ENCODE measurements around the gene ARHGAP44.
A peak's percentile ranks its signal among the peaks of the same experiment; 100 is the strongest.
"Not testable (repeated sequence)": the region's sequence is repeated elsewhere in the genome, so short reads cannot be mapped to it uniquely, and the experiment has no call there.

Gene ARHGAP44

GRCh38 chr17:12865769-12866168, 76.5 kb downstream of the ARHGAP44 start:
- FAIRE-seq (peak; percentile 82), DNase-seq (ENCODE audit: insufficient read length) (no peak)
- TF ChIP-seq POLR2A (IDR thresholded peaks at IDR 0.05; ENCODE audit: low read depth, low read length) (no peak), TAF1 (IDR thresholded peaks at IDR 0.05; ENCODE audit: borderline replicate concordance, low read depth, low read length) (no peak), POLR2AphosphoS5 (IDR thresholded peaks at IDR 0.05; ENCODE audit: low read depth, low read length) (no peak)

GRCh38 chr17:12866244-12866643, 76.9 kb downstream of the ARHGAP44 start:
- TF ChIP-seq POLR2AphosphoS5 (IDR thresholded peaks at IDR 0.05; ENCODE audit: low read depth, low read length) (0 out of 2 replicates have a peak, but pooled peaks have one; percentile 8), POLR2A (IDR thresholded peaks at IDR 0.05; ENCODE audit: low read depth, low read length) (no peak; the same call in 1 of the 2 replicates), TAF1 (IDR thresholded peaks at IDR 0.05; ENCODE audit: borderline replicate concordance, low read depth, low read length) (no peak)
- DNase-seq (ENCODE audit: insufficient read length) = no peak
- peak; percentile 91 for FAIRE-seq

GRCh38 chr17:12867726-12868125, 78.4 kb downstream of the ARHGAP44 start:
- TF ChIP-seq TAF1 (IDR thresholded peaks at IDR 0.05; ENCODE audit: borderline replicate concordance, low read depth, low read length) (no peak), POLR2A (IDR thresholded peaks at IDR 0.05; ENCODE audit: low read depth, low read length) (no peak; the same call in 1 of the 2 replicates), POLR2AphosphoS5 (IDR thresholded peaks at IDR 0.05; ENCODE audit: low read depth, low read length) (no peak; the same call in 1 of the 2 replicates)
- DNase-seq (ENCODE audit: insufficient read length) (no peak), FAIRE-seq (peak; percentile 86)

- not testable (repeated sequence) for FAIRE-seq; DNase-seq (ENCODE audit: insufficient read length)
Measured at GRCh38 chr17:12873415-12874125, 84.3 kb downstream of the ARHGAP44 start.

GRCh38 chr17:12877953-12878669, 88.8 kb downstream of the ARHGAP44 start:
- DNase-seq (ENCODE audit: insufficient read length) = no peak
- TF ChIP-seq POLR2A (IDR thresholded peaks at IDR 0.05; ENCODE audit: low read depth, low read length) (no peak), TAF1 (IDR thresholded peaks at IDR 0.05; ENCODE audit: borderline replicate concordance, low read depth, low read length) (no peak), POLR2AphosphoS5 (IDR thresholded peaks at IDR 0.05; ENCODE audit: low read depth, low read length) (no peak)
- peak; percentile 50 for FAIRE-seq

- not testable (repeated sequence) for DNase-seq (ENCODE audit: insufficient read length)
- FAIRE-seq = peak; percentile 66
Measured at GRCh38 chr17:12879096-12879495, 89.8 kb downstream of the ARHGAP44 start.

GRCh38 chr17:12883472-12883871, 94.2 kb downstream of the ARHGAP44 start:
- FAIRE-seq = no peak
- TF ChIP-seq TAF1 (IDR thresholded peaks at IDR 0.05; ENCODE audit: borderline replicate concordance, low read depth, low read length) = no peak
- no peak for TF ChIP-seq POLR2AphosphoS5 (IDR thresholded peaks at IDR 0.05; ENCODE audit: low read depth, low read length)
- TF ChIP-seq POLR2A (IDR thresholded peaks at IDR 0.05; ENCODE audit: low read depth, low read length) = no peak
- no peak for DNase-seq (ENCODE audit: insufficient read length)

- no peak for DNase-seq (ENCODE audit: insufficient read length)
- no peak for FAIRE-seq
- TF ChIP-seq TAF1 (IDR thresholded peaks at IDR 0.05; ENCODE audit: borderline replicate concordance, low read depth, low read length) (no peak), POLR2AphosphoS5 (IDR thresholded peaks at IDR 0.05; ENCODE audit: low read depth, low read length) (no peak), POLR2A (IDR thresholded peaks at IDR 0.05; ENCODE audit: low read depth, low read length) (no peak)
Measured at GRCh38 chr17:12887088-12887487, 97.8 kb downstream of the ARHGAP44 start.

- no peak for FAIRE-seq
Measured at GRCh38 chr17:12896180-12896785, 107.0 kb downstream of the ARHGAP44 start.

GRCh38 chr17:12898110-12898509, 108.8 kb downstream of the ARHGAP44 start:
- no peak for FAIRE-seq

More at GRCh38 chr17:12896180-12896785, 107.0 kb downstream of the ARHGAP44 start:
- TF ChIP-seq POLR2AphosphoS5 (IDR thresholded peaks at IDR 0.05; ENCODE audit: low read depth, low read length) (no peak), POLR2A (IDR thresholded peaks at IDR 0.05; ENCODE audit: low read depth, low read length) (no peak), TAF1 (IDR thresholded peaks at IDR 0.05; ENCODE audit: borderline replicate concordance, low read depth, low read length) (no peak)
- DNase-seq (ENCODE audit: insufficient read length) = no peak

GRCh38 chr17:12899604-12900003, 110.3 kb downstream of the ARHGAP44 start:
- no peak for FAIRE-seq
- TF ChIP-seq POLR2AphosphoS5 (IDR thresholded peaks at IDR 0.05; ENCODE audit: low read depth, low read length) = no peak
- no peak for TF ChIP-seq POLR2A (IDR thresholded peaks at IDR 0.05; ENCODE audit: low read depth, low read length)
- no peak for TF ChIP-seq TAF1 (IDR thresholded peaks at IDR 0.05; ENCODE audit: borderline replicate concordance, low read depth, low read length)

More at GRCh38 chr17:12898110-12898509, 108.8 kb downstream of the ARHGAP44 start:
- TF ChIP-seq POLR2AphosphoS5 (IDR thresholded peaks at IDR 0.05; ENCODE audit: low read depth, low read length) (no peak), TAF1 (IDR thresholded peaks at IDR 0.05; ENCODE audit: borderline replicate concordance, low read depth, low read length) (no peak), POLR2A (IDR thresholded peaks at IDR 0.05; ENCODE audit: low read depth, low read length) (no peak)
- DNase-seq (ENCODE audit: insufficient read length) = no peak

GRCh38 chr17:12900474-12900873, 111.2 kb downstream of the ARHGAP44 start:
- TF ChIP-seq TAF1 (IDR thresholded peaks at IDR 0.05; ENCODE audit: borderline replicate concordance, low read depth, low read length) (no peak), POLR2AphosphoS5 (IDR thresholded peaks at IDR 0.05; ENCODE audit: low read depth, low read length) (no peak), POLR2A (IDR thresholded peaks at IDR 0.05; ENCODE audit: low read depth, low read length) (no peak)
- DNase-seq (ENCODE audit: insufficient read length) = no peak
- no peak for FAIRE-seq

More at GRCh38 chr17:12899604-12900003, 110.3 kb downstream of the ARHGAP44 start:
- no peak for DNase-seq (ENCODE audit: insufficient read length)
